Loucy (cell line): ENCODE measurements around the gene RPRD2.

ENCODE experiments used
- H2AFZ ChIP-seq: fragments of 200-600 bp; sonication (generic); 2 replicates; pipeline ENCODE4 v1.6.0; 2016; ENCODE audit warnings: antibody characterized with exemption, mild to moderate bottlenecking, low read length, moderate library complexity
- H3F3A ChIP-seq: fragments of 200-600 bp; 2 replicates; pipeline ENCODE4 v1.6.0; 2016; ENCODE audit warnings: antibody characterized with exemption, low read depth, mild to moderate bottlenecking
- H3K27me3 ChIP-seq: fragments of 200-600 bp; sonication (generic); 2 replicates; pipeline ENCODE4 v1.6.1; 2014; ENCODE audit warnings: low read length, mild to moderate bottlenecking; ENCODE audit not compliant: insufficient read depth, poor library complexity, severe bottlenecking
- H3K36me3 ChIP-seq: fragments of 200-600 bp; sonication (generic); 2 replicates; pipeline ENCODE4 v1.6.1; 2016; ENCODE audit warnings: low read length; ENCODE audit not compliant: insufficient read depth
- H3K4me1 ChIP-seq: fragments of 200-600 bp; sonication (generic); 2 replicates; pipeline ENCODE4 v1.5.1; 2014; ENCODE audit warnings: low read length, mild to moderate bottlenecking; ENCODE audit not compliant: insufficient read depth, poor library complexity, severe bottlenecking
- H3K4me2 ChIP-seq: fragments of 200-600 bp; sonication (generic); 2 replicates; pipeline ENCODE4 v1.6.0; 2014; ENCODE audit warnings: antibody characterized with exemption, low read length, low read depth, mild to moderate bottlenecking; ENCODE audit not compliant: poor library complexity, severe bottlenecking
- H3K4me3 ChIP-seq: fragments of 200-600 bp; sonication (generic); 2 replicates; pipeline ENCODE4 v1.5.1; 2014; ENCODE audit warnings: low read length, mild to moderate bottlenecking, mixed read lengths; ENCODE audit not compliant: poor library complexity, severe bottlenecking
- H3K79me2 ChIP-seq: fragments of 200-600 bp; sonication (generic); 2 replicates; pipeline ENCODE4 v1.6.1; 2014; ENCODE audit warnings: low read length; ENCODE audit not compliant: insufficient read depth
- H3K9ac ChIP-seq: fragments of 200-600 bp; sonication (generic); 2 replicates; pipeline ENCODE4 v1.6.0; 2014; ENCODE audit warnings: mild to moderate bottlenecking, low read depth, low read length, moderate library complexity; ENCODE audit not compliant: poor library complexity, severe bottlenecking
- H3K9me2 ChIP-seq: fragments of 200-600 bp; sonication (generic); replicated peaks from 2 replicates; pipeline ENCODE4 v1.6.1; 2016; ENCODE audit warnings: low read depth, low read length, mixed read lengths
- H3K9me3 ChIP-seq: fragments of 200-600 bp; sonication (generic); 2 replicates; pipeline ENCODE4 v1.6.1; 2014; ENCODE audit warnings: mild to moderate bottlenecking, antibody characterized with exemption, low read length, low read depth; ENCODE audit not compliant: insufficient read depth
- H4K20me1 ChIP-seq: fragments of 200-600 bp; sonication (generic); 2 replicates; pipeline ENCODE4 v1.6.0; 2014; ENCODE audit warnings: antibody characterized with exemption, low read length, mild to moderate bottlenecking; ENCODE audit not compliant: insufficient read depth, poor library complexity, severe bottlenecking
- CTCF ChIP-seq: fragments of 200-600 bp; sonication (generic); conservative IDR thresholded peaks from 2 replicates; pipeline ENCODE4 v1.5.1; 2014; ENCODE audit warnings: mild to moderate bottlenecking, antibody characterized with exemption, low read length
- EZH2phosphoT487 ChIP-seq: fragments of 200-600 bp; IDR thresholded peaks from 2 replicates; pipeline ENCODE4 v1.6.1; 2018; ENCODE audit warnings: antibody characterized with exemption, mild to moderate bottlenecking, moderate library complexity, borderline replicate concordance

RPRD2 gene

GRCh38 chr1:150404465-150404864, 40.5 kb downstream of the RPRD2 start:
- H3K9ac ChIP-seq = no peak overlapping the region
- TF ChIP-seq EZH2phosphoT487 (no peak), CTCF (no peak)
- H2AFZ ChIP-seq = no peak overlapping the region
- no peaks in the 10 kb centered on the region for H3K4me1 ChIP-seq
- H3K79me2 ChIP-seq = peaks cover 97% of the 10 kb centered on the region
- no peaks in the 10 kb centered on the region for H3K27me3 ChIP-seq
- no peak overlapping the region for H3K4me3 ChIP-seq
- no peaks in the 10 kb centered on the region for H3F3A ChIP-seq
- peaks cover 9% of the 10 kb centered on the region; the same call in 1 of the 2 replicates for H3K36me3 ChIP-seq
- H3K4me2 ChIP-seq = no peak overlapping the region
- H4K20me1 ChIP-seq = peaks cover 74% of the 10 kb centered on the region
- H3K9me2 ChIP-seq = no peaks in the 10 kb centered on the region
- no peaks in the 10 kb centered on the region for H3K9me3 ChIP-seq

DNA sequence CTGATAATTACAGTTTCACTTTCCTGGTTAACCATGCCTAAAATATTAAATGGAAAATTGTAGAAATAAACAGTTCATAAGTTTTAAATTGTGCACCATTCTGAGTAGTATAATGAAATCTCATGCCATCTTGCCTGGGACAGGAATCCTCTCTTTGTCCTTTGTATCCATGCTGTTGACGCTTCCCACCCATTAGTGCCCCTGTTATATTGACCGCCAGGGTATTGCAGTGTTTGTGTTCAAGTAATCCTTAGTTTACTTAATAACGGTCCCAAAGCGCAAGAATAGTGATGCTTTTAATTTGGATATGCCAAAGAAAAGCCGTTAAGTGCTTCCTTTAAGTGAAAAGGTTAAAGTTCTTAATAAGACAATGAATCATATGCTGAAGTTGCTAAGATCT, 41.7 kb downstream of the RPRD2 start:
- no peak overlapping the region for H2AFZ ChIP-seq
- H3K4me1 ChIP-seq = no peaks in the 10 kb centered on the region
- H3K4me2 ChIP-seq = no peak overlapping the region
- H3K9me2 ChIP-seq = no peaks in the 10 kb centered on the region
- H3K9ac ChIP-seq = no peak overlapping the region
- H3K79me2 ChIP-seq = peaks cover 97% of the 10 kb centered on the region
- TF ChIP-seq EZH2phosphoT487 (no peak), CTCF (no peak)
- H3K36me3 ChIP-seq = peaks cover 8% of the 10 kb centered on the region; the same call in 1 of the 2 replicates
- peaks cover 77% of the 10 kb centered on the region for H4K20me1 ChIP-seq
- H3K4me3 ChIP-seq = no peak overlapping the region
- H3F3A ChIP-seq = no peaks in the 10 kb centered on the region
- H3K9me3 ChIP-seq = no peaks in the 10 kb centered on the region
- H3K27me3 ChIP-seq = no peaks in the 10 kb centered on the region

GRCh38 chr1:150406483-150406882, 42.5 kb downstream of the RPRD2 start:
- H4K20me1 ChIP-seq = peaks cover 80% of the 10 kb centered on the region

More at GRCh38 chr1:150406483-150406882, 42.5 kb downstream of the RPRD2 start:
- TF ChIP-seq CTCF (no peak), EZH2phosphoT487 (no peak)
- Histone ChIP-seq H3K9me2 (no peaks in the 10 kb centered on the region), H3K9me3 (no peaks in the 10 kb centered on the region), H3F3A (no peaks in the 10 kb centered on the region), H3K4me2 (no peak overlapping the region), H2AFZ (no peak overlapping the region), H3K27me3 (no peaks in the 10 kb centered on the region), H3K79me2 (peaks cover 97% of the 10 kb centered on the region), H3K9ac (no peak overlapping the region), H3K36me3 (peaks cover 11% of the 10 kb centered on the region; the same call in 1 of the 2 replicates), H3K4me3 (no peak overlapping the region), H3K4me1 (no peaks in the 10 kb centered on the region)
